ENCODE results near the gene CDC16.
"Not testable (repeated sequence)": the region's sequence is repeated elsewhere in the genome, so short reads cannot be mapped to it uniquely, and the experiment has no call there.

CDC16 gene

DNA sequence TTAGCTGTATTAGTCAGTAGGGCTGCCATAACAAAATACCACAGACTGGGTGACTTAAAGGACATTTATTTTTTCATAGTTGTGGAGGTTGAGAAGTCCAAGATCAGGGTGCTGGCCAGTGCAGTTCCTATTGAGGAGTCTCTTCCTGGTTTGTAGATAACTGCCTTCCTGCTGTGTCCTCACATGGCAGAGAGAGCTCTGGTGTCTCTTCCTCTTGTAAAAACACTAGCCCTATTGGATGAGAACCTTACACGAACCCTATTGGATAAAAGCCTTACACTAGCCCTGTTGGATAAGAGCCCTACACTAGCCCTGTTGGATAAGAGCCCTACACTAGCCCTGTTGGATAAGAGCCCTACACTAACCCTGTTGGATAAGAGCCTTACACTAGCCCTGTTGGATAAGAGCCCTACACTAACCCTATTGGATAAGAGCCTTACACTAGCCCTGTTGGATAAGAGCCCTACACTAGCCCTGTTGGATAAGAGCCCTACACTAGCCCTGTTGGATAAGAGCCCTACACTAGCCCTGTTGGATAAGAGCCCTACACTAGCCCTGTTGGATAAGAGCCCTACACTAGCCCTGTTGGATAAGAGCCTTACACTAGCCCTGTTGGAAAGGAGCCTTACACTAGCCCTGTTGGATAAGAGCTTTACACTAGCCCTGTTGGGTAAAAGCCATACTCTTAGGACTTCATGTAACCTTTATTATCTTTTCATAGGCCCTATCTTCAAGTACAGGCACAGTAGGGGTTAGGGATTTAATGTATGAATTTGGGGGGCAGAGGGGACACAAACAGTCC, 17.1 kb downstream of the CDC16 start:
- H3K9me3 ChIP-seq (ENCODE audit: control insufficient read depth, low read length); H3K4me3 ChIP-seq (ENCODE audit: low read length); H3K27me3 ChIP-seq (ENCODE audit: control insufficient read depth, insufficient read depth, low read length); H3K9ac ChIP-seq (ENCODE audit: low read length); H3K4me1 ChIP-seq (ENCODE audit: control insufficient read depth, insufficient read depth, low read length): not testable (repeated sequence)
- H3K36me3 ChIP-seq (ENCODE audit: control insufficient read depth, insufficient read depth, low read length), result peaks cover 12% of the 10 kb centered on the region

DNA sequence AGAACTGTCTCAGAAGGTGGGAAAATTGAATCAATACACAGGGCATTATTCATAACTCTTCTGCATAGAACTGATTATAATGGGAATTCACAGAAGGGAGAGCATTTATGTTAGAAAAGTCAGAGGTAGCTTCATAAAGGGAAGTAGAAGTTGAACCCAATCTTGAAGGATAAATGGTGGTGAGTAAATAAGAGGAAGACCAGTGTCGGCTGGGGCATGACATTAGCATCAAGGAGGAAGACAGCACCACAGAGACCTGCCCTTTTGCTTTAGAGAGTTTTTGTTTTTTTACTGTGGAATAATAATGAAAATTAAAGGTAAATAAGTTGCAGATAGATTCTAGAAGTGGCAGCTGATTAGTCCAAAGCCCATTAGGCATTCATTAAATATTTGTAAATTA, 21.9 kb downstream of the CDC16 start:
- peaks cover 3% of the 10 kb centered on the region for H3K36me3 ChIP-seq (ENCODE audit: control insufficient read depth, insufficient read depth, low read length)
- no peaks in the 10 kb centered on the region for H3K27me3 ChIP-seq (ENCODE audit: control insufficient read depth, insufficient read depth, low read length)
- H3K4me3 ChIP-seq (ENCODE audit: low read length), result no peak overlapping the region
- H3K9ac ChIP-seq (ENCODE audit: low read length), result no peak overlapping the region
- H3K4me1 ChIP-seq (ENCODE audit: control insufficient read depth, insufficient read depth, low read length), result no peaks in the 10 kb centered on the region
- no peaks in the 10 kb centered on the region for H3K9me3 ChIP-seq (ENCODE audit: control insufficient read depth, low read length)

DNA sequence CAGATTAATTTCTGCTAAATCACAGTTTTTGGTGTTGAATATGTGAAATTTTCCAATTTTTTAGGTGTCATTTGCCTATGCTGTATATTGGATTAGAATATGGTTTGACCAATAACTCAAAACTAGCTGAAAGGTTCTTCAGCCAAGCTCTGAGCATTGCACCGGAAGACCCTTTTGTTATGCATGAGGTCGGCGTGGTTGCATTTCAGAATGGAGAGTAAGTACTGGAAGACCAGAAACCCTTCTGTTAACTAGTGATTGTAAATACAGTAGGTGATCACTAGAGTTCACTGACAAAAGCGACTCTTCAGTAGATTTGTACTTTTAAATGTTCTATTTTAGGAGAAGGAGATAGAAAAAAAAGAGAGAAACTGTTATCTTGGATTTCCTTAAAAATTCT, 22.3 kb downstream of the CDC16 start:
- Histone ChIP-seq H3K36me3 (ENCODE audit: control insufficient read depth, insufficient read depth, low read length) (no peaks in the 10 kb centered on the region), H3K27me3 (ENCODE audit: control insufficient read depth, insufficient read depth, low read length) (no peaks in the 10 kb centered on the region), H3K4me1 (ENCODE audit: control insufficient read depth, insufficient read depth, low read length) (no peaks in the 10 kb centered on the region), H3K4me3 (ENCODE audit: low read length) (no peak overlapping the region), H3K9ac (ENCODE audit: low read length) (no peak overlapping the region), H3K9me3 (ENCODE audit: control insufficient read depth, low read length) (no peaks in the 10 kb centered on the region)

DNA sequence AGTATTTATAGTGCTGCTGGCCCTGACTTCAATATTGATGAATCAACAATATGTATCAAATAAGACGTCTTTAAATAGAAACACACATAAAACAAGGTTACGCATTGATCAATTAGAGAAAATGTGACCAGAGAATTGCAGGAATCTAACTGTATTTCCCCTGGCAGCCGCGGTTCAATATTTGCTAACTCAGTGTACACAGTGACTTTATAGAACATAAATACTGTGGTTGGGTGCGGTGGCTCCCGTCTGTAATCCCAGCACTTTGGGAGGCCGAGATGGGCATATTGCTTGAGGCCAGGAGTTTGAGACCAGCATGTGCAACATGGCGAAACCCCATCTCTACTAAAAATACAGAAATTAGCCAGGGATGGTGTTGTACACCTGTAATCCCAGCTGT, 23.9 kb downstream of the CDC16 start:
- no peak overlapping the region for H3K4me3 ChIP-seq (ENCODE audit: low read length)
- H3K4me1 ChIP-seq (ENCODE audit: control insufficient read depth, insufficient read depth, low read length), result no peaks in the 10 kb centered on the region
- no peaks in the 10 kb centered on the region for H3K9me3 ChIP-seq (ENCODE audit: control insufficient read depth, low read length)
- H3K36me3 ChIP-seq (ENCODE audit: control insufficient read depth, insufficient read depth, low read length), result peaks cover 5% of the 10 kb centered on the region
- no peaks in the 10 kb centered on the region for H3K27me3 ChIP-seq (ENCODE audit: control insufficient read depth, insufficient read depth, low read length)
- no peak overlapping the region for H3K9ac ChIP-seq (ENCODE audit: low read length)

DNA sequence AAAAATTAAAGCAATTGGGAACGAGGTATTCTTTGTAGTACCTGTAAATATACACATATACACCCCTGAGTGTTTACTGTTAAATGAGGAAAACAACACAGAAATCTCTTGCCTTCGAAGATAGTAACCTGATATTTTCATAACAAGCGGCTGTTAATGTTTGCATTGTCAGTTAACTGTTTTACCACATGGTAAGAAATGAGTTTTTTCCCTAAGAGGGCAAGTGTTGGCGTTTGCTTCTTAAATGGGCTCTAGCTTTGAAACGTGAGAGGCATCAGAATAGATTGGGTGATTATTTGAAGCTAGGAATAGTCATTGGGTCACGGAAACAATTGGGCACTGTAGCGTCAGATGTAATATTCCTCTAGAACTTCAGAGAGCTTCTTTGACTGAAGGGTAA, 24.7 kb downstream of the CDC16 start:
- H3K36me3 ChIP-seq (ENCODE audit: control insufficient read depth, insufficient read depth, low read length), result peaks cover 5% of the 10 kb centered on the region
- H3K4me1 ChIP-seq (ENCODE audit: control insufficient read depth, insufficient read depth, low read length), result no peaks in the 10 kb centered on the region
- no peaks in the 10 kb centered on the region for H3K27me3 ChIP-seq (ENCODE audit: control insufficient read depth, insufficient read depth, low read length)
- H3K9ac ChIP-seq (ENCODE audit: low read length), result no peak overlapping the region
- no peaks in the 10 kb centered on the region for H3K9me3 ChIP-seq (ENCODE audit: control insufficient read depth, low read length)
- H3K4me3 ChIP-seq (ENCODE audit: low read length), result no peak overlapping the region

DNA sequence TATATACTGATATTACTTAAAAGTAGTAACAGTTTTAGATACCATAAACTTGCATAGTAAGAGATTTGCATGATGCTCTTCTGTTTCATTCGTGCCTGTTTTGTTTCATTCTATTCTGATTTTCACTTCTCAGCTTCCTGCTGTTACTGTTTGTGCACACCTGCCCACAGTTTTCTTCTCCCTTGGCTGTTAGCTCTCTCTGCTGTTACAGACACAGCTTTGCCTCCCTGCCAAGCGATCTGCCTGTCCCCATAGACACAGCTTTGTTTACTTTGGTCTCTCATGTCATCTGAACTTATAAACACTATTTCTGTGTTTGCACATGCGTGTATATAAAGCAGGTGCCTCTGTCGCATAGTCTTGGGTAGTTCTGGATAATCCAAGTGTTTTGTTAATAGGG, 25.3 kb downstream of the CDC16 start:
- Histone ChIP-seq H3K9me3 (ENCODE audit: control insufficient read depth, low read length) (no peaks in the 10 kb centered on the region), H3K27me3 (ENCODE audit: control insufficient read depth, insufficient read depth, low read length) (no peaks in the 10 kb centered on the region), H3K36me3 (ENCODE audit: control insufficient read depth, insufficient read depth, low read length) (peaks cover 5% of the 10 kb centered on the region), H3K4me1 (ENCODE audit: control insufficient read depth, insufficient read depth, low read length) (no peaks in the 10 kb centered on the region), H3K9ac (ENCODE audit: low read length) (no peak overlapping the region), H3K4me3 (ENCODE audit: low read length) (no peak overlapping the region)

DNA sequence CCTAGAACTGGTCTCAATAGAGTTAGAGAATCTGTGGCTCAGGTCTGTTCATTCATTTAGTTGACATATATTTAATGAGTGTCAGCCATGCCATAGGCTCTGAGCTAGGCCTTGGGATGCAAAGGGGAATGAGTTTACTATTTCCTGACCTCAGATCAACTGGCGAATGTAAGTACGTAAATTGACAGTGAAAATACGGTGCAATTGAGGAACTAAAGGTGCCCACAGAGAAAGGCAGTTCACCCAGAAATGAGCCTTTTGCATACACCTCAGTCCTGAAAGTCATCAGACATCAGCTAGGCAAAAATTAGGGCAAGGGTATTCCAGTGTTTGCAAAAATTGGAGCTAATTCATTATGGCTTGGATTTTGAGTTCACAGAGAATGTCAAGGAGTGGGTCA, 26.1 kb downstream of the CDC16 start:
- Histone ChIP-seq H3K36me3 (ENCODE audit: control insufficient read depth, insufficient read depth, low read length) (peaks cover 5% of the 10 kb centered on the region), H3K4me3 (ENCODE audit: low read length) (no peak overlapping the region), H3K27me3 (ENCODE audit: control insufficient read depth, insufficient read depth, low read length) (no peaks in the 10 kb centered on the region), H3K4me1 (ENCODE audit: control insufficient read depth, insufficient read depth, low read length) (no peaks in the 10 kb centered on the region), H3K9ac (ENCODE audit: low read length) (no peak overlapping the region), H3K9me3 (ENCODE audit: control insufficient read depth, low read length) (no peaks in the 10 kb centered on the region)

DNA sequence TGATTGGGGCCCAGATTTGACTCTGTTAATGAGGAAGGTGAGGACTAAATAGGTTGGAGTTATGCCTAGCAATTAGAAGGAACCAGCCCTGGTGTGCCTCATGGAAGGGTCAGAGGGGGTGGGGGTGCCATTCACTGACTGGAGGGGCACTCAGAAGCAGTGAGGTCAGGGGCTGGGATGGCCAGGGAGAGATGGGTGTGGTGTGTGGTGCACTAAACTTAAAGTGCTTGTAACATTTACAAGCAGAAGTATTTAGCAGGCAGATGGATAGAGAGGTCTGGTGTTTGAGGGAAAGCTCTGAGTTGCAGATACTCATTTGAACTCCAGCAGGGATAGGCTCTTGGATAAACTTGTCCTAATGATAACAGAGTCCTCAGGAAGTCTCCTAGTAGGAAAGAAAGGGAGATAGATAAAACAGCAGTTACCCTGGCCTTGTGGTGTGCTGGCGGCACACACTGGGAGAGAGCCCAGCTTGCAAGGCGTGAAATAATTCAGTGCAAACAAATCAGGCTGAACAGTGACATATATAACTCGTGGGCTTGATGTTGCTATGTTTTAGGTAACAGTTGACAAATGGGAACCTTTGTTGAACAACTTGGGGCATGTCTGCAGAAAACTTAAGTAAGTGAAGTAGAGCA, 26.8 kb downstream of the CDC16 start:
- no peaks in the 10 kb centered on the region for H3K9me3 ChIP-seq (ENCODE audit: control insufficient read depth, low read length)
- H3K27me3 ChIP-seq (ENCODE audit: control insufficient read depth, insufficient read depth, low read length), result no peaks in the 10 kb centered on the region
- H3K4me1 ChIP-seq (ENCODE audit: control insufficient read depth, insufficient read depth, low read length), result no peaks in the 10 kb centered on the region
- no peak overlapping the region for H3K9ac ChIP-seq (ENCODE audit: low read length)
- H3K36me3 ChIP-seq (ENCODE audit: control insufficient read depth, insufficient read depth, low read length), result peaks cover 5% of the 10 kb centered on the region
- no peak overlapping the region for H3K4me3 ChIP-seq (ENCODE audit: low read length)

DNA sequence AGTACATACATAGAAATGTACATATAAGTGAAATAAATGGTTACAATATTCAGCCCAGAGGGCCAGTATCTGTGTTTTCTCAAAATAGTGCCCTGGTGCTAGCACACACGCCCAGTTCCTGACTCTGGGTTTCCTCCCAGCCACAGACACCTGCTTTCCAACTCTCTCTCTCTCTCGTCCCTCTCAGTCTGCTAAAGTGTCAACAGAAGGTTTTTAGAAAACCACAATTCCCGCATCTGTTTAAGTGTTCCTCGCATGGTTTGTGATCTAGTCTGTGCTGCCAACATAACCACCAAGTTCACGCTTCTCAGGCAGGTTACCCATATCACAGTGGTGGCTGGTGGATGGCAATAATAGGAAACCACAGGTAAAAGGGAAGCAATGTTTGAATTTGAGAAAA, 28.9 kb downstream of the CDC16 start:
- Histone ChIP-seq H3K9ac (ENCODE audit: low read length) (no peak overlapping the region), H3K4me1 (ENCODE audit: control insufficient read depth, insufficient read depth, low read length) (no peaks in the 10 kb centered on the region), H3K36me3 (ENCODE audit: control insufficient read depth, insufficient read depth, low read length) (peaks cover 5% of the 10 kb centered on the region), H3K27me3 (ENCODE audit: control insufficient read depth, insufficient read depth, low read length) (no peaks in the 10 kb centered on the region), H3K4me3 (ENCODE audit: low read length) (no peak overlapping the region), H3K9me3 (ENCODE audit: control insufficient read depth, low read length) (no peaks in the 10 kb centered on the region)

DNA sequence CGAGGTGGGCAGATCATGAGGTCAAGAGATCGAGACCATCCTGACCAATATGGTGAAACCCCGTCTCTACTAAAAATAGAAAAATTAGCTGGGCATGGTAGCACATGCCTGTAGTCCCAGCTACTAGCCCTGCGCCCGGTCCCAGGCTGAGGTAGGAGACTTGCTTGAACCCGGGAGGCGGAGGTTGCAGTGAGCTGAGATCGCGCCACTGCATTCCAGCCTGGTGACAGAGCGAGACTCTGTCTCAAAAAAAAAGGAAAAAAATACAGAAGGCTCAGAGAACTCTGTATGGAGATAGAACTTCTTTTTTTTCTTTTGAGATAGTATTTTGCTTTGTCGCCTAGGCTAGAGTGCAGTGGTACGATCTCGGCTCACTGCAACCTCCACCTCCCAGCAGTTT, 29.6 kb downstream of the CDC16 start:
- H3K4me3 ChIP-seq (ENCODE audit: low read length); H3K9ac ChIP-seq (ENCODE audit: low read length); H3K4me1 ChIP-seq (ENCODE audit: control insufficient read depth, insufficient read depth, low read length); H3K36me3 ChIP-seq (ENCODE audit: control insufficient read depth, insufficient read depth, low read length); H3K9me3 ChIP-seq (ENCODE audit: control insufficient read depth, low read length); H3K27me3 ChIP-seq (ENCODE audit: control insufficient read depth, insufficient read depth, low read length): not testable (repeated sequence)

DNA sequence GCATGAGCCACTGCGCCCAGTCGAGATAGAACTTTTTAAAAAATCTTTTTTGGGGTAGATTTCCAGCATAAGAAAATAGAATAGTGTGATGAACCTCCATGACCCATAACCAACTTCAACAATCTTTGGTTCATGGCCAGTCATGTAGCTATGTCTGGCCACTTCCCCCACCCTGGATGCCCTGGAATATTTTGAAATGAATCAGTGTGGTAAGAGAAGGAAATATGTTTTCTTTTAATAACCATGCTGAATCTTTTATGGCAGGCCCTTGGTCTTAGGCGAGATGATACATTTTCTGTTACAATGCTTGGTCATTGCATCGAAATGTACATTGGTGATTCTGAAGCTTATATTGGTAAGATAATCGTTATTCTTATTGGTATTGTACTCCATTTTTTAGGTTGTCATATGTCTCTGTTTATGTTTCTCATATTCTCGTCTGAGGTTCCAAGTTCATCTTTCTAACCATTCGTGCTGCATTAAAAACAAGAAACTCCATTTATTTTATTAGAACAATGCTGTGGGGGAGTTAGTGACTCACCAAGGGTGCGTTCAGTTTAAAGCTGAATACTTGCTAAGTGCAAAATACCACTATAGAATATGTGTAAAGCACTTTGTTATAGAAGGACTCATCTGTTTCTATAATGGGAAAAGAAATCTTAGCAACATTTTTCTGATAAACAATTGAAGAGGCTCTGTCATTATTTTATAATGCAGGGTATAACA, 30.4 kb downstream of the CDC16 start:
- Histone ChIP-seq H3K27me3 (ENCODE audit: control insufficient read depth, insufficient read depth, low read length) (no peaks in the 10 kb centered on the region), H3K36me3 (ENCODE audit: control insufficient read depth, insufficient read depth, low read length) (peaks cover 5% of the 10 kb centered on the region), H3K9ac (ENCODE audit: low read length) (no peak overlapping the region), H3K4me3 (ENCODE audit: low read length) (no peak overlapping the region), H3K9me3 (ENCODE audit: control insufficient read depth, low read length) (no peaks in the 10 kb centered on the region), H3K4me1 (ENCODE audit: control insufficient read depth, insufficient read depth, low read length) (no peaks in the 10 kb centered on the region)

DNA sequence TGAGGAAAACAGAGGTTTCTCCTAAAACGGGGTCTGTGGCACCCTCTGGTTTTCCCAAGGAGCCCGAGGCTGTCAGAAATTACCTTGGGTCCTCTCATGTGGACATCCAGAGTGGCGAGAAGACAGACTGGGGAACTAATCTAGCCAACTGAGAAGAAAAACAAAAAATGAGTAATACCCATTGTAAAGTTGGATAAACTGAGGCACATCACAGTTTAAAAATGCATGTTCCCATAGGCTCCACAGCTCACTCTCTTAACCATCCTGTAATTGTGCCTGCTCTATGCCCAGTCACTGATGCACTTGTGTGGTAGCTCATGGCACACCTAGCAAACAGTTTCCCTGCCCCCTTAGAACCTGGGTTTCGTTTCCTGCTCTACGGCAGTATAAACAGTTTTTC, 31.5 kb downstream of the CDC16 start:
- Histone ChIP-seq H3K9ac (ENCODE audit: low read length) (no peak overlapping the region), H3K4me1 (ENCODE audit: control insufficient read depth, insufficient read depth, low read length) (no peaks in the 10 kb centered on the region), H3K4me3 (ENCODE audit: low read length) (no peak overlapping the region), H3K27me3 (ENCODE audit: control insufficient read depth, insufficient read depth, low read length) (no peaks in the 10 kb centered on the region), H3K36me3 (ENCODE audit: control insufficient read depth, insufficient read depth, low read length) (peaks cover 5% of the 10 kb centered on the region), H3K9me3 (ENCODE audit: control insufficient read depth, low read length) (no peaks in the 10 kb centered on the region)
